ENCODE measurements around the gene JAM2.
A peak's percentile ranks its signal among the peaks of the same experiment; 100 is the strongest.

JAM2 gene

DNA sequence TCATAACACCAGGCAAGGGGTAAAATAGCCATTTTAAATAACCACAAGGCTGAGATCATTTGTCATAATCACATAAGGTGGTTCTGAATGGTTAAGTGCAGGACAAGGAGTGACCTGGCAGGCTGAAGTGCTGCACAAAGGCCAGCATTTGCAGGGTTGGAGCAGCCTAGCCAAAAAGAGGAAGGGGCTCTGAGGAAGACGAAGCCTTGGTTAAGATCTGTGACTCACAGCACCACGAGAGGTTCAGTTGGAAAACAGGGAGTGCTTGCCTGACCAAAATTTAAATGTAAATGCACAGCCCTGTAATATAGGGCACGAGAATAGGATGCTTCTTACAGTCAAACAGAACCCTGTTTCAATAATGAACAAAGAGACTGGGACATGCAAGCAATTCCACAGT lies 83.6 kb downstream of the JAM2 start:
- DNase-seq = no peak

- DNase-seq = no peak
Measured at GRCh38 chr21:25732091-25732760, 93.2 kb downstream of the JAM2 start.

DNA sequence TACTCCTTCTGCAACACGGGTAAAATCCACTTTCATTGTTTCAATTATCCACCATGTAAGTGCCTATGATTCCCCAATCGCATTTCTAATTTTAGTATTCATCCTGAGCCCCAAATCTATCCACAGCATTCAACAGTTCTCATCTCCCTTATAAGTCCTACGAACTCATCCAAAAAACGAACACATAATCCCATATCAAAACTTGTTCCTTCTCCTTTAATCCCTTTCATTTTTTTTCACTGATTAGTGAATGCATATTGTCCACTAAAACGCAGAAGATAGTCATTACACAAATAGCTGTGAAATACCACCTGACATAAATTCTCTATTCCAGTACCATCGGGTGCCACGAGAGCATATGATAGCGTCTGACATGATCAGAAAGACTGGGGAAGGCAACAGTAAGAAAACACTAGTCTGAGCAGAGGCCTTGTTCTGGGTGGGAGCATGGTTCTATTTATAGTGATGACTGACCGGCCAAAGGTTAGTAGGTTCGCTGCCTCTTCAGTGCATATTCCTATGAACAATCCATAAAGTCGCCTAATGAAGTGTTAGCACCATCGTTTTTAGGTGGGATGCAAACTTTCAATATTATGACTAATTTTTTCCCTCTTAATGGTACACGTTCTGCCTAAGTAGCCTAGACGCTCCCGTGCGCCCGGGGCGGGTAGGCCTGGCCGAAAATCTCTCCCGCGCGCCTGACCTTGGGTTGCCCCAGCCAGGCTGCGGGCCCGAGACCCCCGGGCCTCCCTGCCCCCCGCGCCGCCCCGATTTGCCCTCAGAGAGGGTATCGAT lies 95.0 kb downstream of the JAM2 start:
- DNase-seq = peak; percentile 2

DNA sequence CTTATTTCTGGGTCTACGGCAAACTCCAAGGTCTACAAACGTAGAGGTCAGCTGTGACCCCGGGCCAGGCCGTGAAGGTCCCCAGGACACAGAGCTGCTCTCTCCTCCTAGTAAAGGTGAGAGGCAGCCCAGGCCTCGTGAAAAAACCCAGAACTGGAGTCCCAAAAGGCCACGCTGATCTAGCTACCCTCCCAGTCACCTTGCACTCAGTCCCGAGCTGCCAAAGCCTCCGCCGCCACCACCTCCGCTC lies 95.5 kb downstream of the JAM2 start:
- DNase-seq = no peak

DNA sequence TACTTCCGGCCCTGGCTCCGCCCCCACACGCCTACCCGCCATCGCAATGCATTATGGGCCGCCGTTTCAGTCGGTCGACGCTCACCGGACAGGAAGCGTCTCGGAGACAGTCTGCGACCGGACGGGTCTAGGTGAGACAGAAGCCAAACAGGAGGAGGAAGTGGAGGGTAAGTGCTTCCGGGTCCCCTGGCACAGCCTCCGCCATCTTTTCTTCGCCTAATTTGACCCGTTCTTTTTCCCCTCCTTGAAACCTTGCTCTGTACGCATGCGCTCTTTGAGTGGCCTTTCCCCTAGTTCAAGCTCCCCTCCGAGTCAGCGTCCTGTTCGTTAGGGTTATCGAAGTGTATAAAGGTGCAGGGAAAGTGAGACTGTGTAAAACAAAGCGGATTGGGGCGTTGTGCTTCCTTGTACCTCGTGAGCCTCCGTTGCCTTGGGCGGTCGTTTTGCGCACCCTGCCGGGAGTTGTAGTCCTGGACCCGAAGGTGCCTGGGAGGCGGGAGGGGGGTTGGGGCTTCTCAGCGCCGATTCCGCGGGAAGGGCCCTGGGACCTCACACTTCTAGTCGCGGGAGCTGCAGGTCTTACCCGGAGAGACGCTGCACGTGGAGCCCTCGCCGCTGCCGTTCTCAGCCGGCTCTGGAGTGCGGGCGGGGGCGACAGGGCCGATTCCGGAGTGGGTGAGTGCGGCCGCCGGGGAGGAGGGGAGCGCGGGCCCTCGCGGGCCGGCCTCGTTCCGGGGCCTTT lies 96.0 kb downstream of the JAM2 start, which contains the start of the genes ATP5PF and GABPA:
Gene ATP5PF, minus strand, starts transcription at position 1 of the 742 bp plus-strand sequence. CDS start 5,110 bp downstream, outside the sequence.
Gene GABPA, plus strand, starts transcription at position 69 of the 742 bp plus-strand sequence. CDS start 6,627 bp downstream, outside the sequence.
- DNase-seq = peak; percentile 98

DNA sequence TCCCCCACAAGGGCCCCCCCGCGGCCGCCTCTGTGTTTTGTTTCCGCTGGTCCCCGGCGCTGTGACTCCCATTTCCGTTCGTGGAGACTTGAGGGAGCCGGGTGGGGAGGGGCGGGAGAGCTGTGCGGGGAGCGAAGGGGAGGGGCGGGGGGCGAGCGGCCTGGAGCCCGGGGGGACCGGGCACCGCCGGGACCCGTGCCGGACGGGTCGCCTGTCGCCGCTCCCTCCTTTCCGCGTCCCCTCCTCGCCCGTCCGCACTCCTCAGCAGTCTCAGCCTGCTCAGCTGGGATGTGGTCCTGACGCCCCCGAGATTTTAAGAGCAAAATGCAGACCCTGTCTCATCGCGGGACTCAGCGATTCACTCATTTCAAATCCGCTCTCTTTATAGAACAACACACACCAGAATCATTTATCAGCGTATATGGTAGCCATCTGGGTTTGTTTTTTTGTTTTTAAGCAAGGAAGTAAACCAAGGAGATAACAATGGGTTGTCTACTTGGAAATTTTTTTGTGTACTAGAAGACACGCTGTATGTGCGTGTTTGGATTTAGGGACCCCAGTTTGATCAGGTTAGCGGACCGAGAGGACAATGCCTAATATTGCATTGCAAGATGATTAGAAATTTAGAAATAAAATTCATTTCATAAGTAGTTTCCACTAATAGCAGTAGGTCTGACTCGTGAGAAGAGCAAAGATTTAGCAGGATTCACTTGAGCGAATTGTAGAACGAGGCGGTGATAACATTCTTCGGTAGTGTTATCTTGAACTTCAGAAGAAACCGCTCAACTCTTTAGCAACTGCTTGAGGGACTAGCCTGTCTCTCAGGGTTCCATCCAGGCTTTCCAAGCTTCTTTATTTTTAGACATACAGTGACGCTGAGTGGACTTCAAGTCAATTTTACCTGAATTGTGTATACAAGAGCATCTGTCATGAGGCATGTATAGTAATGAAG lies 96.9 kb downstream of the JAM2 start:
- DNase-seq = peak; percentile 44

DNA sequence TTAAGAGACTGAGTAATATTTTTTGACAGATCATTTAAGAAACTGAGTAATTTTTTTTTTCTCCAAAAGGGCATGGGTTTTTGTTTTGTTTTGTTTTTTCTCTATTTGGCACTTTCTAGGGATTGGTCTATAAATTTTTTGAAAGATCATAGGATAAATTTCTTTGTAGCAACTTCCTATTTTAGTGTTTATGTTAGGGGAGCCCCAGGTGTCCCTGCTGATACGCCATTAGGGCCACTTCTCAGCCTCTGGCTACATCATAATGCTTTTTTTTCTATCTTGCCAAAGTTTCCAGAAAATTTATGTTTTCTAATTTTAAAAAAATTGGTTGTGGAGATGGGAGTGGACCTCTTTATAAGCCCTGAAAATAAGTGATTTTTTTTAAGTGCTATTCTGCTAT lies 98.4 kb downstream of the JAM2 start:
- no peak for DNase-seq

DNA sequence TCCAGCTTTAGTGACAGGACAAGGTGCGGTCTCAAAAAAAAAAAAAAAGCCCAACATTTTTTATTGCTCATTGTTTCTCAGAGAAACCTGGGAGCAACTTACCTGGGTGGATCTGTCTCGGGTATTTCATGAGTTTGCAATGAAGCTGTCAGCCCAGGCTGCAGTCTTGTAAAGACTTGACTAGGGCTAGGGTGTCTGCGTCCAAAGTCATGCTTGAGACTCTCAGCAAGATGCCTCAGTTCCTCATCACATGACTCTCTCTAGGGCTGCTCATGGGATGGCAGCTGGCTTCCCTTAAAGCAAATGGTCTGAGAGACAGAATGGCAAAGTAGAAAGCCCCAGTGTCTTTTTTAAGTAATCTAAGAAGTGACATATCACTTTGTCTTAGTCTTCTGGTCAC lies 103.8 kb downstream of the JAM2 start:
- no peak for DNase-seq

- DNase-seq = no peak
Measured at GRCh38 chr21:25744854-25745253, 105.8 kb downstream of the JAM2 start.

DNA sequence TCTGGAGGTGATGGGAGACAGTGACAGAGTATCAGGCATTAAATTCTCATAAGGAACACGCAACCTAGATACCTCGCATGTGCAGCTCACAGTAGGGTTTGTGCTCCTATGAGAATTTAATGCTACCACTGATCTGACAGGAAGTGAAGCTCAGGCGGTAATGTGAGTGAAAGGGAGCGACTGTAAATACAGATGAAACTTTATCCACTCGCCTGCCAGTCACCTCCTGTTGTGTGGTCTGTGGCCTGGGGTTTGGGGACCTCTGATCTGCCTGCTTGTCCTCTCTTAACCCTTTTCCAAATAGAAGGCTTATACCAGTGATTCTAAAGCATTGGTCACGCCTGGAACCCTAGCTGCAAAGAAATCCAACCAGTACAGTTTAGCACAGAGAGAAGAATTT lies 111.0 kb downstream of the JAM2 start:
- no peak for DNase-seq

DNA sequence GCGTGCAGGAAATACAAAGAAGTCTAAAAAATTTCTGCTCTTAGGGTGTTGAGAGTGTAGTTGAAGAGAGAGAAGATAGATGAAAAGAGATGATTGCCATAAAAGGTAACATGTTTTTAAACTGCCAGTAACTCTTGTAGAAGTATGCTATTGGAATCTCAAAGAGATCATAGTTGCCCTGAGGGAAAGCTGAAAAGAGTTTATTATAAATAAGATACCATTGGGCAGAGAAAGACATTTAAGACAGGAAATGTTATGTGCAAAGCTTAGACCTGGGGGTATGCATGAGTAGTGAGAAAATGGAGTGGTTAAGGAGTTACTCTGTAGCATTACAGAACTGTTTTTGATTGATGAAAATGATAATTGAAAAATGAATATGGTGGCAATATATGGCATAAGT lies 113.4 kb downstream of the JAM2 start:
- DNase-seq = no peak

GRCh38 chr21:25756190-25756932 lies 117.3 kb downstream of the JAM2 start:
- DNase-seq = no peak

GRCh38 chr21:25757531-25757930 lies 118.5 kb downstream of the JAM2 start:
- no peak for DNase-seq

GRCh38 chr21:25759573-25759972 lies 120.5 kb downstream of the JAM2 start:
- DNase-seq = no peak

DNA sequence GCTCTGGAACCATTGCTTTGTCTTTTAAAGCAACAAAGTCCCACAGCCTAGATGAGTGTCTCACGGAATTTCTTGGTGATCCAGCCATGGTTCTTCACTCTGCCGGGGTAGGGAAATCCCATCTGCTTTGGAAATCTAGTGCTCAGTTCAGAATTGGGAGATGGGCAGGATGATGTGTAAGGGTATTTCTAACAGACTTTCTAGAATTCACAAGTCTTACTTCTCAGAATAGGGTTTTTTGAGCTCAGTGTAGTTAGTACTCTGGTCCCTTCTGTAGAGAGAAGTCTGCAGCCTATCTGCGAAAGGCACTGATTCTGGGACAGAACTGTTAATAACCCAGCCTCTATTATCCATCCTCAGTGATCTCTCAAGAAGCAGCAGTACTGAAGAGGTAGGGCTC lies 121.0 kb downstream of the JAM2 start:
- DNase-seq = no peak

GRCh38 chr21:25760677-25761076 lies 121.6 kb downstream of the JAM2 start:
- DNase-seq = no peak

DNA sequence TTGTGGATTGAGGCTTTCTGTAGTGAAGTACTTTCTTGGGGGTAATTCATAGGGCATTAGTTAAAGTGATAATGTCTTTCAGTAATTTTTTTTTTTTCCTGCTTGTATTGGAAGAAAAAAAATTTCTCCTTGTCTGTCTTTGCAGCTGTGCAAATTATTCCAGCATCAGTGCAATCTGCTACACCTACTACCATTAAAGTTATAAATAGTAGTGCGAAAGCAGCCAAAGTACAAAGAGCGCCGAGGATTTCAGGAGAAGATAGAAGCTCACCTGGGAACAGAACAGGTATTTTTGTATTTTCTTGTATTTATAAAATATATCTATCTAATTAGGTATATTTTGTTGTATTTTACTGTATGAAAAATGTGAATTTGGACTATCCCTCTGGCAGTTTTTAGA lies 125.0 kb downstream of the JAM2 start:
- DNase-seq = no peak
